HG03095 (cell line): ENCODE data around the gene PCDHGB2.
A peak's percentile ranks its signal among the peaks of the same experiment; 100 is the strongest.
"Not testable (repeated sequence)": the region's sequence is repeated elsewhere in the genome, so short reads cannot be mapped to it uniquely, and the experiment has no call there.

Experiments
- ATAC-seq: cut with Tn5 transposase; IDR thresholded peaks from one replicate; pipeline ENCODE4 v1.9.1; 2021; ENCODE audit warnings: moderate library complexity; ENCODE audit not compliant: unreplicated experiment

Gene PCDHGB2

GRCh38 chr5:141349917-141350619, 9.7 kb upstream of the PCDHGB2 start, which contains the start of gene PCDHGB1:
Gene PCDHGB1, plus strand, starts transcription at chr5:141350099. Its CDS starts 162 bp downstream, at chr5:141350261.
- ATAC-seq, result peak; percentile 89

DNA sequence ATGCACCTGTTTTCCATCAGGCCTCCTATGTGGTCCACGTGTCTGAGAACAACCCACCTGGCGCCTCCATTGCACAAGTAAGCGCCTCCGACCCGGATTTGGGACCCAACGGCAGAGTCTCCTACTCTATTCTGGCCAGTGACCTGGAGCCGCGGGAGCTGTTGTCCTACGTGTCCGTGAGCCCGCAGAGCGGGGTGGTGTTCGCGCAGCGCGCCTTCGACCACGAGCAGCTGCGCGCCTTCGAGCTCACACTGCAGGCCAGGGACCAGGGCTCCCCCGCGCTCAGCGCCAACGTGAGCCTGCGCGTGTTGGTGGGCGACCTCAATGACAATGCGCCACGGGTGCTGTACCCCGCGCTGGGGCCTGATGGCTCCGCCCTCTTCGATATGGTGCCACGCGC, 8.2 kb upstream of the PCDHGB2 start:
- ATAC-seq, result no peak

DNA sequence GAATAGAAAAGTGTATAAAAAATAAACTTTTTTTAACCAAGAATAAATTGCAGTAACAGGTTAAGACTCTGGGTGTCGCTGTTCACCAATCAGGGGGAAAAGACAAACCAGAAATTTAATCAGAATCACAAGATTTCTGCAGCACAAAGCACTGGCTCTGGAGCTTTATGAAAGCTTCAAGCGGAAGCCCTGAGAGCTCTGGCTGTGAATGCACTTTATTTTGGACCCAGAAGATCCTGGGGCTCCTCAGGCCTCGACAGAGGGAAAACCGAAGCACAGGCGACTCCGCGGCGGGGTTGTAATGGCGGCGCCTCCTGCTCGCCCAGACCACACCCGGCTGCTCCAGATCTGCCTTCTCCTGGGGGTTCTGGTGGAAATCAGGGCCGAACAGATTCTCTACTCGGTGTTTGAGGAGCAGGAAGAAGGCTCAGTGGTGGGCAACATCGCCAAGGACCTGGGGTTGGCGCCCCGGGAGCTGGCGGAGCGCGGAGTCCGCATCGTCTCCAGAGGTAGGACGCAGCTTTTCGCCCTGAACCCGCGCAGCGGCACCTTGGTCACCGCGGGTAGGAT, 4.8 kb upstream of the PCDHGB2 start, which contains the start of gene PCDHGA4:
PCDHGA4 (plus strand) TSS at position 122 of the 570 bp plus-strand sequence; CDS start at position 209, 87 bp downstream.
- ATAC-seq, result no peak

DNA sequence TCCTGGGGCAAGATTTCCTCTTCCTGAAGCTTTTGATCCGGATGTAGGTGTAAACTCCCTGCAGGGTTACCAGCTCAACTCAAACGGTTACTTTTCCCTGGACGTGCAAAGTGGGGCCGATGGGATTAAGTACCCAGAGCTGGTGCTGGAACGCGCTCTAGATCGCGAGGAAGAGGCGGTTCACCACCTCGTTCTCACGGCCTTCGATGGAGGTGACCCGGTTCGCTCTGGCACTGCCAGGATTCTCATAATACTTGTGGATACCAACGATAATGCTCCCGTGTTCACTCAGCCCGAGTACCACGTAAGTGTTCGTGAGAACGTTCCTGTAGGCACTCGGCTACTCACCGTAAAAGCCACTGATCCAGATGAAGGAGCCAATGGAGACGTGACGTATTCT, 4.2 kb upstream of the PCDHGB2 start:
- no peak for ATAC-seq

DNA sequence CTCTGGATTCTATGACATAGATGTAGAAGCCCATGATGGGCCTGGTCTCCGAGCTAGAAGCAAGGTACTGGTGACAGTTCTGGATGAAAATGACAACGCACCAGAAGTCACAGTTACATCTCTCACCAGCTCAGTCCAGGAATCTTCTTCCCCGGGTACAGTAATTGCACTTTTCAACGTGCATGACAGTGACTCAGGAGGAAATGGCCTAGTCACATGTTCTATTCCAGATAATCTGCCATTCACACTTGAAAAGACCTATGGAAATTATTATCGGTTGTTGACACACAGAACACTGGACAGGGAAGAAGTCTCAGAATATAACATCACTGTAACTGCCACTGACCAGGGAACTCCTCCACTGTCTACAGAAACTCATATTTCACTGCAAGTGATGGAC, 3.7 kb upstream of the PCDHGB2 start:
- no peak for ATAC-seq

DNA sequence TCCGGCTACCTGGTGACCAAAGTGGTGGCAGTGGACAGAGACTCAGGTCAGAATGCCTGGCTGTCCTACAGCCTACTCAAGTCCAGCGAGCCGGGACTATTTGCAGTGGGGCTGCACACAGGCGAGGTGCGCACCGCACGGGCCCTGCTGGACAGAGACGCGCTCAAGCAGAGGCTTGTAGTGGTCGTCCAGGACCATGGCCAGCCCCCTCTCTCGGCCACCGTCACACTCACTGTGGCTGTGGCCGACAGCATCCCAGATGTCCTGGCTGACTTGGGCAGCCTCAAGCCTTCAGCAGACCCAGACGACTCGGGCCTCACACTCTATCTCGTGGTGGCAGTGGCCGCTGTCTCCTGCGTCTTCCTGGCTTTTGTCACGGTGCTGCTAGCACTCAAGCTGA, 2.8 kb upstream of the PCDHGB2 start:
- no peak for ATAC-seq

DNA sequence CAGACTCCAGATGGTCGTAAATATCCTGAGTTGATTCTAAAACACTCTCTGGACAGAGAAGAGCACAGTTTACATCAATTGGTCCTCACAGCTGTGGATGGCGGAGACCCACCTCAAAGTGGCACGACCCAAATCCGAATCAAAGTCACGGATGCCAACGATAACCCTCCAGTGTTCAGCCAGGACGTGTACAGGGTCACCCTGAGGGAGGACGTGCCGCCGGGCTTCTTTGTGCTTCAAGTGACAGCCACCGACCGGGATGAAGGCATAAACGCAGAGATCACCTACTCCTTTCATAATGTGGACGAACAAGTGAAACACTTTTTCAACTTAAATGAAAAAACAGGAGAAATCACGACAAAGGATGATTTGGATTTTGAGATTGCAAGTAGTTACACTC, 891 bp downstream of the PCDHGB2 start:
- ATAC-seq, result no peak

GRCh38 chr5:141362719-141363118, 2.9 kb downstream of the PCDHGB2 start:
- no peak for ATAC-seq

- ATAC-seq, result no peak
Observed at GRCh38 chr5:141363952-141364660, 4.3 kb downstream of the PCDHGB2 start, which contains the start of gene PCDHGA5. Gene PCDHGA5, plus strand, starts transcription at chr5:141364162. Its CDS starts 169 bp downstream, at chr5:141364331.

DNA sequence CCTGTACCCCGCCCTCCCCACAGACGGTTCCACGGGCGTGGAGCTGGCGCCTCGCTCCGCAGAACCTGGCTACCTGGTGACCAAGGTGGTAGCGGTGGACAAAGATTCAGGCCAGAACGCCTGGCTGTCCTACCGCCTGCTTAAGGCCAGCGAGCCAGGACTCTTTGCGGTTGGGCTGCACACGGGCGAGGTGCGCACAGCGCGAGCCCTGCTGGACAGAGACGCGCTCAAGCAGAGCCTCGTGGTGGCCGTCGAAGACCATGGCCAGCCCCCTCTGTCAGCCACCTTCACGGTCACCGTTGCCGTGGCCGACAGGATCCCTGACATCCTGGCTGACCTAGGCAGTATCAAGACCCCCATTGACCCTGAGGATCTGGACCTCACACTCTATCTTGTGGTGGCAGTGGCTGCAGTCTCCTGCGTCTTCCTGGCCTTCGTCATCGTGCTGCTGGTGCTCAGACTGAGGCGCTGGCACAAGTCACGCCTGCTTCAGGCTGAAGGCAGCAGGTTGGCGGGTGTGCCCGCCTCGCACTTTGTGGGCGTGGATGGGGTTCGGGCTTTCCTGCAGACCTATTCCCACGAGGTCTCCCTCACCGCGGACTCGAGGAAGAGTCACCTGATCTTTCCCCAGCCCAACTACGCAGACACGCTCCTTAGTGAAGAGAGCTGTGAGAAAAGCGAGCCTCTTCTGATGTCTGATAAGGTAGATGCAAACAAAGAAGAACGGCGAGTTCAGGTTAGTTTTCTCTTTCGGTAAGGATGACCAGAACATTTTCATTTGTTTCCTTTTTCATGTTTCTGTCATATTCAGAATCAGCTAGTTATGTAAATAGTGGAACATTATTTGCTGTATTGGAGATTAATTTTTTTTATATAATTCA, 6.5 kb downstream of the PCDHGB2 start:
- no peak for ATAC-seq

DNA sequence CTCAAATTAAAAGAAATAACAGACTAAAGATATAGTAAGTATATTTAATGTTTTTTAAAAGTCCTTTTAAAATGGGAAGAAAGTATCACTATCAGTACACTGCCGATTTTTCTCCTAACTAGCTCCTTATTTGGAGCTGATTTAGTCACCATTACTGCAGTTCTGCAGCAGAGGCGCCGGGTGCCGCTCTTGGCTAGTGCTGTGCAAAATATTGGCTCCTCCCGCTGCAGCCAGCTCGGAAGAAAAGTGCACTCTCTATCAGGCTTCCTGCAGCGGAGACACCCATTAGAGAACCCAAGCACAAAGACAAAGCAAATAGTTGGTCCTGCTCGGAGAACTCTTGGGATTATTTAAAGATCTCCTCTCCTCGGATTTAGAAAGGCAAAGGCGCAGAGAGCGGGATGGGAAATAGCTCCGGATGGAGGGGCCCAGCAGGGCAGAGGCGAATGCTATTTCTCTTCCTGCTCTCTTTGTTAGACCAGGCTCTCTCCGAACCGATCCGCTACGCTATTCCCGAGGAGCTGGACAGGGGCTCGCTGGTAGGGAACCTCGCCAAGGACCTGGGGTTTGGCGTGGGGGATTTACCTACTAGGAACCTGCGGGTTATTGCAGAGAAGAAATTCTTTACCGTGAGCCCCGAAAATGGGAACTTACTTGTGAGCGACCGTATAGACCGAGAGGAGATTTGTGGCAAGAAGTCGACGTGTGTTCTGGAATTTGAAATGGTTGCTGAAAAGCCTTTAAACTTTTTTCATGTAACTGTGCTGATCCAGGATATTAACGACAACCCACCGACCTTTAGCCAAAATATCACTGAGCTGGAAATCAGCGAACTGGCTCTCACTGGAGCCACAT, 10.4 kb downstream of the PCDHGB2 start, which contains the start of gene PCDHGB3:
PCDHGB3 (plus strand) TSS at position 249 of the 855 bp plus-strand sequence; CDS start at position 402, 153 bp downstream.
- ATAC-seq, result peak; percentile 99

DNA sequence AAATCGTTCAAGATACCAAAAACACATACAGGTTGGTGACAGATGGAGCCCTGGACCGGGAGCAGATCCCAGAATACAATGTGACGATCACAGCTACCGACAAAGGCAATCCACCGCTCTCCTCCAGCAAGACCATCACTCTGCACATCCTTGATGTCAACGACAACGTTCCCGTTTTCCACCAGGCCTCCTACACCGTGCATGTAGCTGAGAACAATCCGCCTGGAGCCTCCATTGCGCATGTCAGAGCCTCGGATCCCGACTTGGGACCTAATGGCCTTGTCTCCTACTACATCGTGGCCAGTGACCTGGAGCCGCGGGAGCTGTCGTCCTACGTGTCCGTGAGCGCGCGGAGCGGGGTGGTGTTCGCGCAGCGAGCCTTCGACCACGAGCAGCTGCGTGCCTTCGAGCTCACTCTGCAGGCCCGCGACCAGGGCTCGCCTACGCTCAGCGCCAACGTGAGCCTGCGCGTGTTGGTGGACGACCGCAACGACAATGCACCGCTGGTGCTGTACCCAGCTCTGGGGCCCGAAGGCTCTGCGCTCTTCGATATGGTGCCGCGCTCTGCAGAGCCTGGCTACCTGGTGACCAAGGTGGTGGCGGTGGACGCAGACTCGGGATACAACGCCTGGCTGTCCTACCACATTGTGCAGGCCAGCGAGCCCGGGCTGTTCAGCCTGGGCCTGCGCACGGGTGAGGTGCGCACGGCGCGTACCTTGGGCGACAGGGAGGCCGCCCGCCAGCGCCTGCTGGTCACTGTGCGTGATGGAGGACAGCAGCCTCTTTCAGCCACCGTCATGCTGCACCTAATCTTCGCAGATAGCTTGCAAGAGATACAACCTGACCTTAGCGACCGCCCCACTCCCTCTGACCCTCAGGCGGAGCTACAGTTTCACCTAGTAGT, 12.0 kb downstream of the PCDHGB2 start:
- ATAC-seq, result no peak

- ATAC-seq, result no peak
Observed at GRCh38 chr5:141373673-141374317, 14.0 kb downstream of the PCDHGB2 start, which contains the start of gene PCDHGA6. Gene PCDHGA6, plus strand, starts transcription at chr5:141373891. Its CDS starts 193 bp downstream, at chr5:141374084.

DNA sequence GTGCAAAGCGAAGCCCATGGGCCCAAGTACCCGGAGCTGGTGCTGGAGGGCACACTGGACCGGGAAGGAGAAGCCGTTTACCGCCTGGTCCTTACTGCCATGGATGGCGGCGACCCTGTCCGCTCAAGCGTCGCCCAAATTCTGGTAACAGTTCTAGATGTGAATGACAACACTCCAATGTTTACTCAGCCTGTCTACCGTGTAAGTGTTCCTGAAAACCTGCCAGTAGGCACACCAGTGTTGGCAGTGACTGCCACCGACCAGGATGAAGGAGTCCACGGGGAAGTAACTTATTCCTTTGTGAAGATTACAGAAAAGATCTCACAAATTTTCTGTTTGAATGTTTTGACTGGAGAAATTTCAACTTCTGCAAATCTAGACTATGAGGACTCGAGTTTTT, 14.8 kb downstream of the PCDHGB2 start:
- ATAC-seq, result no peak

DNA sequence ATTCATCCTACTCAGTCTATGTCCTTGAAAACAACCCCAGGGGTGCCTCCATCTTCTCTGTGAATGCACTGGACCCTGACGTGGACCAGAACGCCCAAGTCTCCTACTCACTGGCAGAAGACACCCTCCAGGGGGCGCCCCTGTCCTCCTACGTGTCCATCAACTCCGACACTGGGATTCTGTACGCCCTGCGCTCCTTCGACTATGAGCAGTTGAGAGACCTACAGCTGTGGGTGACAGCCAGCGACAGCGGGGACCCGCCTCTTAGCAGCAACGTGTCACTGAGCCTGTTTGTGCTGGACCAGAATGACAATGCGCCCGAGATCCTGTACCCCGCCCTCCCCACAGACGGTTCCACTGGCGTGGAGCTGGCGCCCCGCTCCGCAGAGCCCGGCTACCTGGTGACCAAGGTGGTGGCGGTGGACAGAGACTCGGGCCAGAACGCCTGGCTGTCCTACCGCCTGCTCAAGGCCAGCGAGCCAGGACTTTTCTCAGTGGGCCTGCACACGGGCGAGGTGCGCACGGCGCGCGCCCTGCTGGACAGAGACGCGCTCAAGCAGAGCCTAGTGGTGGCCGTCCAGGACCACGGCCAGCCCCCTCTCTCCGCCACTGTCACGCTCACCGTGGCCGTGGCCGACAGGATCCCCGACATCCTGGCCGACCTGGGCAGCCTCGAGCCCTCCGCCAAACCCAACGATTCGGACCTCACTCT, 15.8 kb downstream of the PCDHGB2 start:
- not testable (repeated sequence) for ATAC-seq

DNA sequence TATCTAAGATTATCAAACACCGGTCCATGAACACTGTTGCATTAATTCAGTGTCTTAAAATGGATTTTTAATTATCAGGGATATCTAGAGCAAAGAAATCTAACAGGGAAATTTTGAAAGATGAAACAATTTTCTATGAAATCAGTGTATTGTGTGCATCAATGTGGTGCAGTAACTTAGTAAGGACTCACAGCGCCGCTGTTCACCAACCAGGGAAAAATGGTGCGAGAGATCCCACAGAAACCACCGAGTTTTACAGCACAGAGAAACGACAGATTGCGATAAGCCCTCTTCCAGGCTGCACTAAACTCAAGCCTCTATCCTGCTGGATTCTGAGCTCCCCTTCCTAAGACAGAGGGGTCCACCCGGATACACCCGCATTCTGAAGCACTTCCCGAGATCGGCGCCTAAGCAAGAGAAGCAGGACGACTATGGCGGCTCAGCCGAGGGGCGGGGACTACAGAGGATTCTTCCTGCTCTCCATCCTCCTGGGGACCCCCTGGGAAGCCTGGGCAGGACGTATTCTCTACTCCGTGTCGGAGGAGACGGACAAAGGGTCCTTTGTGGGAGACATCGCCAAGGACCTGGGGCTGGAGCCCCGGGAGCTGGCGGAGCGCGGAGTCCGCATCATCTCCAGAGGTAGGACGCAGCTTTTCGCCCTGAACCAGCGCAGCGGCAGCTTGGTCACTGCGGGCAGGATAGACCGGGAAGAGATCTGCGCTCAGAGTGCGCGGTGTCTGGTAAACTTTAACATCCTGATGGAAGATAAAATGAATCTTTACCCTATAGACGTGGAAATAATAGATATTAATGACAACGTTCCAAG, 22.9 kb downstream of the PCDHGB2 start, which contains the start of gene PCDHGA7:
PCDHGA7 (plus strand) TSS at position 274 of the 826 bp plus-strand sequence; CDS start at position 432, 158 bp downstream.
- no peak for ATAC-seq
